Panc1 (cell line): ENCODE results near the gene SLC44A1.

Source experiments
- POLR2AphosphoS5 ChIP-seq: IDR thresholded peaks from 2 replicates; pipeline ENCODE4 v1.6.1; 2012; ENCODE audit warnings: mild to moderate bottlenecking, low read depth, low read length, moderate library complexity
- REST ChIP-seq, 2 experiments: IDR thresholded peaks; 2 replicates each; pipeline ENCODE4 v1.6.1; 2011 to 2012; ENCODE audit warnings: low read depth in 2 of 2, control low read depth in 1 of 2, low read length in 1 of 2, mild to moderate bottlenecking in 1 of 2, moderate library complexity in 1 of 2; ENCODE audit not compliant: insufficient read depth in 1 of 2
- SIN3A ChIP-seq: IDR thresholded peaks from 2 replicates; pipeline ENCODE4 v1.6.1; 2012; ENCODE audit warnings: low read depth, mild to moderate bottlenecking, low read length, moderate library complexity, borderline replicate concordance; ENCODE audit not compliant: insufficient read depth
- TCF7L2 ChIP-seq: IDR thresholded peaks from 2 replicates; pipeline ENCODE4 v1.6.1; 2011; ENCODE audit warnings: mild to moderate bottlenecking, low read depth, low read length, inconsistent platforms
- TF ChIP-seq, protein P1 (sequence below): fragments of 450-650 bp; IDR thresholded peaks from 2 replicates; pipeline ENCODE4 v1.5.1; 2017; ENCODE audit warnings: mild to moderate bottlenecking

GRCh38 chr9:105316703-105317102, 72.3 kb downstream of the SLC44A1 start:
- TF ChIP-seq, protein P1, sequence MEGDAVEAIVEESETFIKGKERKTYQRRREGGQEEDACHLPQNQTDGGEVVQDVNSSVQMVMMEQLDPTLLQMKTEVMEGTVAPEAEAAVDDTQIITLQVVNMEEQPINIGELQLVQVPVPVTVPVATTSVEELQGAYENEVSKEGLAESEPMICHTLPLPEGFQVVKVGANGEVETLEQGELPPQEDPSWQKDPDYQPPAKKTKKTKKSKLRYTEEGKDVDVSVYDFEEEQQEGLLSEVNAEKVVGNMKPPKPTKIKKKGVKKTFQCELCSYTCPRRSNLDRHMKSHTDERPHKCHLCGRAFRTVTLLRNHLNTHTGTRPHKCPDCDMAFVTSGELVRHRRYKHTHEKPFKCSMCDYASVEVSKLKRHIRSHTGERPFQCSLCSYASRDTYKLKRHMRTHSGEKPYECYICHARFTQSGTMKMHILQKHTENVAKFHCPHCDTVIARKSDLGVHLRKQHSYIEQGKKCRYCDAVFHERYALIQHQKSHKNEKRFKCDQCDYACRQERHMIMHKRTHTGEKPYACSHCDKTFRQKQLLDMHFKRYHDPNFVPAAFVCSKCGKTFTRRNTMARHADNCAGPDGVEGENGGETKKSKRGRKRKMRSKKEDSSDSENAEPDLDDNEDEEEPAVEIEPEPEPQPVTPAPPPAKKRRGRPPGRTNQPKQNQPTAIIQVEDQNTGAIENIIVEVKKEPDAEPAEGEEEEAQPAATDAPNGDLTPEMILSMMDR = no peak
- TF ChIP-seq POLR2AphosphoS5 = no peak
- no peak for TF ChIP-seq REST (IDR thresholded peaks at IDR 0.05; ENCODE audit: insufficient read depth in 1 of 2, low read depth in 2 of 2, low read length in 1 of 2)
- TF ChIP-seq TCF7L2 = no peak
- TF ChIP-seq SIN3A = no peak
